Spleen (tissue), 7 donors: ENCODE data around the gene KMT2E.

ENCODE experiments used
- CTCF ChIP-seq, 11 experiments: fragments of 200-600 bp in 7 of 11; fragments of 450-650 bp in 4 of 11; sonication (generic) in 4 of 11; IDR thresholded peaks in 8 of 11; conservative IDR thresholded peaks in 3 of 11; 1 replicate in 7 of 11; 2 replicates in 4 of 11; pipeline versions ENCODE4 v1.4.0 to v1.8.0; 2016 to 2021; ENCODE audit warnings: antibody characterized with exemption in 11 of 11, inconsistent platforms in 4 of 11, mild to moderate bottlenecking in 1 of 11
- POLR2A ChIP-seq, 3 donors: fragments of 450-650 bp; IDR thresholded peaks; one replicate each; pipeline ENCODE4 v1.5.1; 2017; ENCODE audit warnings: antibody characterized with exemption in 3 of 3, mild to moderate bottlenecking in 1 of 3
- POLR2AphosphoS5 ChIP-seq, 3 donors: sonication (generic); formaldehyde crosslinking; IDR thresholded peaks; one replicate each; pipeline ENCODE4 v1.5.1; 2017; ENCODE audit warnings: antibody characterized with exemption in 3 of 3
- donor health status: DM: no; HTN: no; CAD: no; lungs with moderate emphysema.
- donor health status: DM: no; HTN: no; CAD: no.
- donor health status: DM: no; HTN: no; CAD: no.

- TF ChIP-seq CTCF (IDR thresholded peaks at IDR 0.05 in 8 of 11, conservative IDR thresholded peaks at IDR 0.05 in 3 of 11) (no peak), POLR2A (IDR thresholded peaks at IDR 0.05) (no peak), POLR2AphosphoS5 (IDR thresholded peaks at IDR 0.05) (no peak)
Measured at GRCh38 chr7:105131033-105131656, 117.1 kb downstream of the KMT2E start.
